Measurements from ENCODE around the gene CDH22. TPM values are rescaled to one million over a fixed set of nuclear protein-coding genes. Genes with fewer than 3 reads are reported as not detected.
A peak's percentile ranks its signal among the peaks of the same experiment; 100 is the strongest.

The CDH22 gene
- total and polyA plus RNA-seq, 2 experiments from 2014 or later: not detected

- Histone ChIP-seq H3K4me3 (no peak overlapping the region), H3K36me3 (no peaks in the 10 kb centered on the region), H3K4me1 (ENCODE audit: low read depth) (no peaks in the 10 kb centered on the region), H3K9me3 (ENCODE audit: low read depth) (no peaks in the 10 kb centered on the region), H3K27ac (no peak overlapping the region), H3K27me3 (no peaks in the 10 kb centered on the region)
- no peak for TF ChIP-seq CTCF (IDR thresholded peaks at IDR 0.05; ENCODE audit: low read depth, low read length)
- peak in 1 of 2 donors; percentile 54 for DNase-seq (ENCODE audit: low read depth in 1 of 2, low spot score in 1 of 2)
Observed at GRCh38 chr20:46202766-46203509, 105.4 kb downstream of the CDH22 start.

DNA sequence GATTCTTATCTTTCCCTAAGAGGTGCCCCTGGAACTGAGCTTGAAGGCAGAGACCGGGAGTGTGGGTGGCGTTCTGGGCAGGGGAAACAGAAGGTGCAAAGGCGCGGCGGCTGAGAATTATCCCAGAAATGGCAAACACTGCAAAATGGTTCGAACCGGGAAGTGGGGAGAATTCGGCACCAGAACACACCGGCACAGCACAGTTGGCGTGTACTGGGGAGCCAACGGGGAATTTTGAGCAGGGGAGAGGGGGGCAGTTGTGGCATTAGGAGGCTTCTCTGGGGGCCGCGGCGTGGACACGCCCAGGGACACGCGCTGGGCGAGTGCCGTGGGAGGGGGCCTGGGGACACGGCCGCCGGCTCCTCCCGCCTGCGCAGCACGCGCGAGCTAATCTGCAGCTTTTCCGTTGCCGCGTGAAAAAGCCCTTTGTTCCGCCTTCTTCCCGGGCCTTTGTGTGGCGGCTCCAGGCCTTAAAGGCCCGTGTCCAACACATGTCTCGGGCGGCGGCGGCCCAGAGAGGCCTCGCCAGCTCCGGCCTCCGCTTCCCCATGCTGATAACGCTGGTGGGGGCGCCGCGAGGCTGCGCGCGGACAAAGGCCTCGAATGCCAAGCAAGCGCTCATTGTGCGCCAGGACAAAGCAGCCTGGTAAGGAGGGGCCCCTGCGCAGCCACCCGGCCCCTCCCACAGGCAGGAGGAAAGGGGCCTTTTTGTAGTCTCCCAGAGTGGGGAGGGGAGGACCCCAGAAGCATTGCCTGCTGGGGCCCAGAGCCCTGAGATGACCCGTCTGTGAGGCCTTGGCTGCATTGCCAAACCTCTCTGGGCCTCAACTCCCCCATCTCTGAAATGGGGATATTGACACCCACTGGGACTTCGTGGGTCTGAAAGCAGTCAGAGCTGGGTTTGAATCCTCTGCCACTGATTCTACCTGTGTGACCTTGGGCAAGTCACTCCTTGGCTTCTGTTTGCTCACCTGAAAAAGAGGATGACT lies 107.4 kb downstream of the CDH22 start:
- peak in 1 of 2 donors; percentile 52 for DNase-seq (ENCODE audit: low read depth in 1 of 2, low spot score in 1 of 2)
- no peaks in the 10 kb centered on the region for H3K27me3 ChIP-seq
- no peak for TF ChIP-seq CTCF (IDR thresholded peaks at IDR 0.05; ENCODE audit: low read depth, low read length)
- no peak overlapping the region for H3K27ac ChIP-seq
- no peaks in the 10 kb centered on the region for H3K9me3 ChIP-seq (ENCODE audit: low read depth)
- H3K4me3 ChIP-seq: no peak overlapping the region
- no peaks in the 10 kb centered on the region for H3K36me3 ChIP-seq
- no peaks in the 10 kb centered on the region for H3K4me1 ChIP-seq (ENCODE audit: low read depth)

GRCh38 chr20:46199198-46199597 lies 109.1 kb downstream of the CDH22 start:
- Histone ChIP-seq H3K36me3 (no peaks in the 10 kb centered on the region), H3K27ac (no peak overlapping the region), H3K4me1 (ENCODE audit: low read depth) (no peaks in the 10 kb centered on the region), H3K4me3 (no peak overlapping the region), H3K9me3 (ENCODE audit: low read depth) (no peaks in the 10 kb centered on the region), H3K27me3 (no peaks in the 10 kb centered on the region)
- no peak for TF ChIP-seq CTCF (IDR thresholded peaks at IDR 0.05; ENCODE audit: low read depth, low read length)
- peak in 1 of 2 donors; percentile 35 for DNase-seq (ENCODE audit: low read depth in 1 of 2, low spot score in 1 of 2)

- no peaks in the 10 kb centered on the region for H3K4me1 ChIP-seq (ENCODE audit: low read depth)
- TF ChIP-seq CTCF (IDR thresholded peaks at IDR 0.05; ENCODE audit: low read depth, low read length): no peak
- DNase-seq (ENCODE audit: low read depth in 1 of 2, low spot score in 1 of 2): no peak
- H3K27ac ChIP-seq: no peak overlapping the region
- H3K27me3 ChIP-seq: no peaks in the 10 kb centered on the region
- H3K36me3 ChIP-seq: no peaks in the 10 kb centered on the region
- H3K9me3 ChIP-seq (ENCODE audit: low read depth): no peaks in the 10 kb centered on the region
- no peak overlapping the region for H3K4me3 ChIP-seq
Observed at GRCh38 chr20:46196990-46197389, 111.3 kb downstream of the CDH22 start.

DNA sequence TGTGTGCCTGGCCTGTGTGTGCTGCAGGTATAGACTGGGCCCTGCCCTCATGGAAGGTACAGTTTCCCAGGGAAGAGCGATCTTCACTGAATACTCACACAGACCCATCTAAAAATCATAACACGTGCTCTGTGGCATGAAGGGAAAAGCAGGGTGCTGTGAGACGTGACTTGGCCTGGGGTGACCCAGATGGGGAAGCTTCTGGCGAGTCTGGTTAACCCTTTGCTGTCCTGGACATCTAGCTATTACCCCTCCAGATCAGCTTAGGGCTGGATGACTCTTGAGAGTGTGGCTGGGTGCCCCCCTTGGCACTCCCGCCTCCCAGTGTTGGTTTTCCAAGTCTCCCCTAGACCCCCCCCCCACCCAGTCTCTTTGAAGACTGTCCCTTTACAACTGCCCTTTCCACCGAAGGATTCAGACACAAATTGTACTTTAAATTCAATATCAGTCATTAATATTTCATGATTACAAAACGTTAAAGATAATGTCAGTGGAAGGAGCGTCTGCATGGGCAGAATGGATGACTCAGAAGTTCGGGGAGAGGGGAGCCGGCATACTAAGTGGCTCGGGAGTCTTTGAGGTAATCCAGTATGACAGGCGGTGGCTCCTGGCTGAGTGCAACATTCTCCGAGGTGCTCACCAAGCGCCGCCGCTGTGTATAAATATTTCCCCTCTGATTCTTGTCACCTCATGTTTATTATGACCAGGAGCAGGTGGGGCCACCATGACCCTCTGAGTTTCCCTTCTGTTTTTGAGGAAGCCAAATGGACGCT lies 112.8 kb downstream of the CDH22 start:
- no peak overlapping the region for H3K27ac ChIP-seq
- no peaks in the 10 kb centered on the region for H3K27me3 ChIP-seq
- H3K4me3 ChIP-seq: no peak overlapping the region
- no peak for TF ChIP-seq CTCF (IDR thresholded peaks at IDR 0.05; ENCODE audit: low read depth, low read length)
- DNase-seq (ENCODE audit: low read depth in 1 of 2, low spot score in 1 of 2): no peak
- no peaks in the 10 kb centered on the region for H3K36me3 ChIP-seq
- no peaks in the 10 kb centered on the region for H3K9me3 ChIP-seq (ENCODE audit: low read depth)
- no peaks in the 10 kb centered on the region for H3K4me1 ChIP-seq (ENCODE audit: low read depth)
